Suprapubic skin (tissue), 4 donors: ENCODE data around the gene FBXW12. TPM values are rescaled to one million over a fixed set of nuclear protein-coding genes. Genes with fewer than 3 reads are reported as not detected.
"Not testable (repeated sequence)": the region's sequence is repeated elsewhere in the genome, so short reads cannot be mapped to it uniquely, and the experiment has no call there.

ENCODE experiments used
- DNase-seq, 2 donors: peaks; one replicate each; pipeline ENCODE4 v3.0.0-alpha.2; 2019; ENCODE audit warnings: low spot score in 2 of 2
- H3K27ac ChIP-seq: fragments of 200-600 bp; sonication (generic); one replicate; pipeline ENCODE4 v1.5.1; 2019
- H3K27me3 ChIP-seq: fragments of 200-600 bp; sonication (generic); one replicate; pipeline ENCODE4 v1.5.1; 2019
- H3K36me3 ChIP-seq: fragments of 200-600 bp; sonication (generic); one replicate; pipeline ENCODE4 v1.5.1; 2019
- H3K4me1 ChIP-seq: fragments of 200-600 bp; sonication (generic); one replicate; pipeline ENCODE4 v1.5.1; 2019
- H3K4me3 ChIP-seq: fragments of 200-600 bp; sonication (generic); one replicate; pipeline ENCODE4 v1.5.1; 2019; ENCODE audit warnings: mild to moderate bottlenecking
- H3K9me3 ChIP-seq: fragments of 200-600 bp; sonication (generic); one replicate; pipeline ENCODE4 v1.5.1; 2019
- EP300 ChIP-seq: sonication (generic); formaldehyde crosslinking; IDR thresholded peaks from one replicate; pipeline ENCODE4 v1.6.1; 2017; ENCODE audit warnings: antibody characterized with exemption
- POLR2A ChIP-seq, 2 donors: fragments of 450-650 bp; IDR thresholded peaks; one replicate each; pipeline ENCODE4 v1.6.1; 2017; ENCODE audit warnings: antibody characterized with exemption in 2 of 2, mild to moderate bottlenecking in 2 of 2, moderate library complexity in 2 of 2
- POLR2AphosphoS5 ChIP-seq, 3 donors: sonication (generic); formaldehyde crosslinking; IDR thresholded peaks; one replicate each; pipeline ENCODE4 v1.6.1; 2017; ENCODE audit warnings: antibody characterized with exemption in 3 of 3
- WGBS: methylation state at CpG from one replicate; pipeline ENCODE4 v1.1.5; 2018; 5-methylcytosine and 5-hydroxymethylcytosine counted together
- total RNA-seq, 4 donors: library from RNA; depleted of rRNA; stranded (reverse); fragments of >200 nt; gene quantifications; one replicate each; pipeline ENCODE4 v1.1.0, GENCODE V29; 2016
- TF ChIP-seq, protein P1 (sequence below), 2 donors: fragments of 200-600 bp in 1 of 2; fragments of 450-650 bp in 1 of 2; sonication (generic) in 1 of 2; IDR thresholded peaks; one replicate each; pipeline ENCODE4 v1.5.1; 2016 to 2019; ENCODE audit warnings: antibody characterized with exemption in 2 of 2, mild to moderate bottlenecking in 1 of 2, moderate library complexity in 1 of 2

Gene FBXW12, protein sequence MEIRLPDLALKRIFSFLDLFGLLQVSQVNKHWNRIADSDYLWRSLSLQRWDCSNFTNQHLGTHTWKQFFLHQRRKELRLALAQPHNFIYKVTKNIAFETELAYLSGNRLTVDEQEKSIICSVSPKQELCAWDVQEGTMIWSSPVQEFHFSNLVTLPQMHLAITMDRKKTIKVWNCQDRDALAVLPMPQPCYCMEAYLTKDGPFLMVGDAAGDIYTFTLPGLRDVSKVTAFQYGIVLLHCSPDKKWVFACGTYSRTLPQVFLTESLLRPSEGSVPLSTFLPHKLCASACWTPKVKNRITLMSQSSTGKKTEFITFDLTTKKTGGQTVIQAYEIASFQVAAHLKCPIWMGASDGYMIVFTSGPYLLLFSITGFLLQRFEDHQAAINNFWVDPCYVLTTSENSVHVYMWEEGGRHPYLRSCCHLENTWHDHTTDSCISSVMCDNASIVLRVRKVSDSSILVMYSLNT
- not detected for total RNA-seq

DNA sequence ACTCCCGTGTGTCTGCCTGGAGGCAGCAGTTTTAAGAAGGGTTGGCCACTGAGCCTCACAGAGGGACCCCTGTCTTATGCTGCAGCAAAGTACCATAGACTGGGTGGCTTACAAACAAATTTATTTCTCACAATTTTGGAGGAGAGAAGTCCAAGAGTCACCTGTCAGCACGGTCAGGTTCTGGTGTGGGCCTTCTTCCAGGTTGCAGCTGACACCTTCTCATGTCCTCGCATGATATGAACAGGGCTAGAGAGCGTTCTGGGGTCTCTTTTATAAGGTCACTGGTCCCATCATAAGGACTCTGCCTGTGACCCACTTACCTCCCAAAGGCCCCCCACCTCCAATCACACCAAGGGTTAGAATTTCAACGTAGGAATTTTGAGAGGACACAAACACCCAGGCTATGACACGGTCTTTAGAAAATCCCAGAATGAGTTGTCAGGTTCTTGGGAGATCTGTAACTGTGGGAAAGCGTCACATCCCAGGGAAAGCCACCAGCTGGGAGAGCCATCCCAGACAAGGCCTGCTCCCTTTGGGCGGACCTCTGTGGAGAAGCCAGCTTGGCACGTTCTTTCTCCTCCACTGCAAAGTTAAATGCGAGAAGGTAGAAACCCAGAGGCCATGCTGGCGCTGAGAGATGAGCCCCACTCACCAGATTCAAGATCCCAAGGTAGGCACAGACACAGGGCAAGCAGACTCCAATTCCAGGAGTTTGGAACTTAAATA lies at the start of gene FBXW12:
Gene FBXW12, plus strand, starts transcription at position 569 of the 726 bp plus-strand sequence. CDS start 549 bp downstream, outside the sequence.
- no peaks in the 10 kb centered on the region for H3K27me3 ChIP-seq
- DNase-seq, result no peak
- H3K4me3 ChIP-seq, result no peak within 1 kb of the TSS
- WGBS, result 91% methylated on average over 11 of the region's 11 CpGs
- no peaks in the 10 kb centered on the region for H3K9me3 ChIP-seq
- no peaks in the 10 kb centered on the region for H3K4me1 ChIP-seq
- no peaks in the 10 kb centered on the region for H3K36me3 ChIP-seq
- no peak for TF ChIP-seq POLR2AphosphoS5 (IDR thresholded peaks at IDR 0.05)
- TF ChIP-seq, protein P1, sequence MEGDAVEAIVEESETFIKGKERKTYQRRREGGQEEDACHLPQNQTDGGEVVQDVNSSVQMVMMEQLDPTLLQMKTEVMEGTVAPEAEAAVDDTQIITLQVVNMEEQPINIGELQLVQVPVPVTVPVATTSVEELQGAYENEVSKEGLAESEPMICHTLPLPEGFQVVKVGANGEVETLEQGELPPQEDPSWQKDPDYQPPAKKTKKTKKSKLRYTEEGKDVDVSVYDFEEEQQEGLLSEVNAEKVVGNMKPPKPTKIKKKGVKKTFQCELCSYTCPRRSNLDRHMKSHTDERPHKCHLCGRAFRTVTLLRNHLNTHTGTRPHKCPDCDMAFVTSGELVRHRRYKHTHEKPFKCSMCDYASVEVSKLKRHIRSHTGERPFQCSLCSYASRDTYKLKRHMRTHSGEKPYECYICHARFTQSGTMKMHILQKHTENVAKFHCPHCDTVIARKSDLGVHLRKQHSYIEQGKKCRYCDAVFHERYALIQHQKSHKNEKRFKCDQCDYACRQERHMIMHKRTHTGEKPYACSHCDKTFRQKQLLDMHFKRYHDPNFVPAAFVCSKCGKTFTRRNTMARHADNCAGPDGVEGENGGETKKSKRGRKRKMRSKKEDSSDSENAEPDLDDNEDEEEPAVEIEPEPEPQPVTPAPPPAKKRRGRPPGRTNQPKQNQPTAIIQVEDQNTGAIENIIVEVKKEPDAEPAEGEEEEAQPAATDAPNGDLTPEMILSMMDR (IDR thresholded peaks at IDR 0.05), result no peak
- no peak for TF ChIP-seq POLR2A (IDR thresholded peaks at IDR 0.05)
- no peak for TF ChIP-seq EP300
- H3K27ac ChIP-seq, result no peak within 1 kb of the TSS

DNA sequence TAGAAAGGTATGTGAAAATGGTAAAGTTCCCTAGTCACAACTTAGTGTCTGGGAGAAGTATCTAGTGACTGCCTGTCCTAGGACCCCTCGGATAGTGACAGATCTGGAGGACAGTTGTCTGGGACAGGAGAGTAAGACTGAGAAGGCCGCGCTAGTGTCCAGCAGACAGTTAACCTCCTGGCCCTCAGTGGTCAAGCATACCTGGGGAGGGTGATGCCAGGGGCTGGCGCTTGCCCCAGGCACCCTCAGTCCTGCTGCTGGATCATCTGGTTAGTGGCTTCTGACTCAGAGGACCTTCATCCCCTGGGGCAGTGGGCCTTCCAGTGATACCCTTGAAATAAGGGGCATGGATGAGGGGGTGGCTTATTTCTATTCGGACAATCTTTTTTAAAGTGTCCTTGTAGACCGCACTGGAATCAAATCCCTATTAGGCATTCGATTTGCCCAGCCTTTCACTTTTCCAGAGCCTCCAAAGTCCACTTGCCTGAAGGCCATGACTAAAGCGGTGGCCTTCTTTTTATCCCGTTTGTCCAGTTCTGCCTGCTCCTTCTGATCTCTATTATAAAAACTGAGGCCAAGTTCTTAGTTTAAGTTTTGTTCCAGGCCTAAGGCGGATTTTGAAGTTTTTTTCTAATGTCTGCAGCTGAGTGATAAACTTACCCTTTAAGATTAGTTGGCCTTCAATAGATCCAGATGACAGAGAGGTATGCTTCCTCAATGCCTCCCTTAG lies 40.1 kb upstream of the FBXW12 start:
- not testable (repeated sequence) for DNase-seq, H3K4me1 ChIP-seq, H3K36me3 ChIP-seq, H3K27me3 ChIP-seq, H3K27ac ChIP-seq, H3K9me3 ChIP-seq, H3K4me3 ChIP-seq
- WGBS, result 78% methylated on average over 9 of the region's 10 CpGs

DNA sequence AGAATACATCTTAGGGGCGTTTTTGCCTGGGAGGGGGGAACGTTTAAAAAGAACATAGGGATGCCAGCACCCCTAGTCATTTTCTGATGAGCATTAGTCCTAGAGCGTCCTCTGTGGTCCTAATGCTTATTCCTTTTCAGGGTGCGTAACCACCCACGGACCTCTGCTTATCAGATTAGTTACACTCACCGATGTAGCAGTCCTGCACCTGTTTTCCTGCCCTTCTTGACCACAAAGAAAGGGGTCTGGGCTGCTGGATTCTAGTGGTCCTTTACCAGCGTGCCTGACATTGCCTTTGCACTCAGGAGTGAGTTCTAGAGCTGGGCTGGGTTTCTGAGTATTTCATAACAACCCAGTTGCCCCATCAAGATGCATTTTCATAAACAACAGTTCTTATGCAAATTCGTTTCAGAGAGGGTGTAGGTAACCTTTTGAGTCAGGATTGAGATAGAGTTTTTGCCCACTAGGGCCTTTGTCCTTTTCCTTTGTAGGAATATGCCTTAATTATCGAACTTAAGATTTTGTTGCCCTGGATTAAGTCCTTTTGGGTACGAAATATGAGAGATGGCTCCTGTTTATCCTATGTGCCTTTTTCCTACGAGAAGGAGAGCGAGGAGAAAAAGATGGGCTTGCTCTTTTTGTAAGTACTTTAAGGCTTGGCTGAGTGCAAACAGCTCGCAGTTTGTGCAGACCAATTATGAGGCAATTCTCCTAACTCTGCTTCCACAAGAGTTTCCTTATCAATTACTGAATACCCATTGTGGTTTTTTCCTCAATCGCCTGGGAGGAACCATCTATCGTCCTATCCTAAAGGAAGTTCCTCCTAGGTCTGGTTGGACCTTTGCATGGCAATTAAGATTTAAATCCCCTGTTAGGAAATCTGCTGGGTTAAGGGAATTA lies 38.4 kb upstream of the FBXW12 start, which contains the start of gene SPINK8:
Gene SPINK8, minus strand, starts transcription at position 316 of the 900 bp plus-strand sequence. CDS start 5,320 bp downstream, outside the sequence.
- not testable (repeated sequence) for H3K27me3 ChIP-seq, DNase-seq, H3K27ac ChIP-seq, H3K4me1 ChIP-seq, H3K4me3 ChIP-seq, H3K9me3 ChIP-seq, H3K36me3 ChIP-seq
- 72% methylated on average over 15 of the region's 15 CpGs for WGBS

- TF ChIP-seq POLR2AphosphoS5 (IDR thresholded peaks at IDR 0.05), result no peak
- TF ChIP-seq POLR2A (IDR thresholded peaks at IDR 0.05), result no peak
- TF ChIP-seq, protein P1 (IDR thresholded peaks at IDR 0.05), result no peak
- TF ChIP-seq EP300, result no peak
- H3K27me3 ChIP-seq, result no peaks in the 10 kb centered on the region
- no peak overlapping the region for H3K4me3 ChIP-seq
- no peak overlapping the region for H3K27ac ChIP-seq
- no peaks in the 10 kb centered on the region for H3K4me1 ChIP-seq
- no peaks in the 10 kb centered on the region for H3K9me3 ChIP-seq
- H3K36me3 ChIP-seq, result no peaks in the 10 kb centered on the region
- DNase-seq, result no peak
- 84% methylated on average over 3 of the region's 3 CpGs for WGBS
These were observed 37.4 kb upstream of the FBXW12 start for GRCh38 chr3:48334605-48335004.

DNA sequence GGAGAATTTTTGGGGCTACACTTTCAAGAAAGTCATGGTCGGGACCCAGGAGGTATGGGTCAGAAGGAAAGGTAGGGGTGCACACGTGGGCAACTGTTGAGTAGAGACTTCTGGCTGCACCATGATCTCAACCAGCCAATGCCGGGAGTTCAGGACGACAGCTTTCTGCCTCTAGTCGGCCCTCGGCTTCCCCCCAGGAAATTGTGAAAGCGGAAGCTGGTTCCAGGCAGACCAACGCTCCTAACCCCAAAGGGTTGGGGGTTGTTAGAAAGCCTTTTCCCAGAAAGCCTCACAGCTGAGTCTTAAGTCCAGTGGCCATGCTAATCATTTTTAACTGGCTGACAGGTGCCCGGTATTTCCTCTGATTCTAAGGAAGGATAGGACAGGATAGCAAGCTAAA lies 36.7 kb upstream of the FBXW12 start:
- not testable (repeated sequence) for H3K4me3 ChIP-seq, H3K4me1 ChIP-seq, H3K27ac ChIP-seq, DNase-seq, H3K27me3 ChIP-seq, H3K36me3 ChIP-seq, H3K9me3 ChIP-seq
- WGBS, result 79% methylated on average over 7 of the region's 9 CpGs

DNA sequence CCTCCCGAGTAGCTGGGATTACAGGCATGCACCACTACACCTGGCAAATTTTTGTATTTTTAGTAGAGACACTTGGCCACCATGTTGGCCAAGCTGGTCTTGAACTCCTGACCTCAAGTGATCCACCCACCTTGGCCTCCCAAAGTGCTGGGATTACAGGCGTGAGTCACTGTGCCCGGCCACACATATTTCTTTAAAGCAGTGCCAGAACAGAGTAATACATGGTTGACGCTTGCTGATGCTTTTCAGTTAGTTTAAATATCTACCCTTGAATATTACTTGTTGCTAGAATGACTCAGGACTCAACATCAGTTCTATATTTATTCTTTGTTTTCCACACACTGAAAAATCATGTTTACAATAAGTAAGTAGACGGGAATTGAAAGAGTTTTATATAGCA lies 34.5 kb upstream of the FBXW12 start:
- 86% methylated on average over 5 of the region's 5 CpGs for WGBS

More for the DNA sequence above, 34.5 kb upstream of the FBXW12 start:
- not testable (repeated sequence) for H3K4me3 ChIP-seq, DNase-seq, H3K27ac ChIP-seq, H3K36me3 ChIP-seq, H3K4me1 ChIP-seq, H3K9me3 ChIP-seq, H3K27me3 ChIP-seq
